Jurkat, Clone E6-1 (cell line): Measurements from ENCODE around the gene PRICKLE4.

Source experiments
- DNase-seq: peaks from one replicate; pipeline ENCODE4 v3.0.0-alpha.2; 2011; ENCODE audit warnings: low read depth, low spot score
- H3K4me3 ChIP-seq: 2 replicates; pipeline ENCODE4 v1.5.1; 2011; ENCODE audit warnings: mild to moderate bottlenecking, low read length, control low read depth, moderate library complexity

Gene PRICKLE4

DNA sequence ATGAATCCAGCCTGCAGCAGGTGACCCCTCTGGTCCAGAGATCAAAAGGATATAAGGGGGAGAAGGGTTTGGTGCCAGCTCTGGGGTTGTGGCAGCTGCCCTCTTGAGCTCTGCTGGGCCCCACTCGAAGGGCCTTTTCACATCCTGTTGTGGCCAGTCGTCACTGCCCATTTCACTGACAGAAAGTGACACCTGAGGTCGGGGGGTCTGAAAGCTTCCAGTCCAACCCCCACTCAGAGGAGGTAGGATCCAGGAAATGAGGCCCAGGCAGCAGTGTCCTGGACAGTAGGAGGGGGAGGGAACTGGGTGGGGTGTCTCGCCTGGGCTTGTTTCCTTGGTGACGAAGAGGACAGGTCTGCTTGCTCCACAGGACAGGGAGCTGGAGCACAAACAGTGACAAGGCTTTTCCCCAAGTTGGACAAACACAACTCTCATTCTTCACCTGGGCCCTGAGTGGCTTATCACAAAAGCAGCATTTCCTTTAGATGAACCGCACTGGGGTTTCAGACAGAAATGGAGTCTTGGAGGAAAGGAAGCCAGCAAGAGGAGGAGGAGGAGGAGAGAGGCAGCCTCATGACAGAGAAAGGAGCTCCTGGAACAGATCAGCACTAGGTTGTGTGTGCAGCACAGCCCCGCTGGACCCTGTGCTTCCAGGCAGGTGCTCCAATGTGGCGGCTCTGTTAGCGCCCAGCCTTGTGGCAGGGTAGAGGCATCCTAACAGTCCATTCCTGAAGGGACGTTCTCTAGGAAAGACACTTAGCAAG is 11.9 kb upstream of the PRICKLE4 start:
- DNase-seq, result peak; percentile 44

GRCh38 chr6:41769376-41769775 is 11.2 kb upstream of the PRICKLE4 start:
- no peak for DNase-seq
- no peak overlapping the region for H3K4me3 ChIP-seq

More for the DNA sequence above, 11.9 kb upstream of the PRICKLE4 start:
- no peak overlapping the region for H3K4me3 ChIP-seq

DNA sequence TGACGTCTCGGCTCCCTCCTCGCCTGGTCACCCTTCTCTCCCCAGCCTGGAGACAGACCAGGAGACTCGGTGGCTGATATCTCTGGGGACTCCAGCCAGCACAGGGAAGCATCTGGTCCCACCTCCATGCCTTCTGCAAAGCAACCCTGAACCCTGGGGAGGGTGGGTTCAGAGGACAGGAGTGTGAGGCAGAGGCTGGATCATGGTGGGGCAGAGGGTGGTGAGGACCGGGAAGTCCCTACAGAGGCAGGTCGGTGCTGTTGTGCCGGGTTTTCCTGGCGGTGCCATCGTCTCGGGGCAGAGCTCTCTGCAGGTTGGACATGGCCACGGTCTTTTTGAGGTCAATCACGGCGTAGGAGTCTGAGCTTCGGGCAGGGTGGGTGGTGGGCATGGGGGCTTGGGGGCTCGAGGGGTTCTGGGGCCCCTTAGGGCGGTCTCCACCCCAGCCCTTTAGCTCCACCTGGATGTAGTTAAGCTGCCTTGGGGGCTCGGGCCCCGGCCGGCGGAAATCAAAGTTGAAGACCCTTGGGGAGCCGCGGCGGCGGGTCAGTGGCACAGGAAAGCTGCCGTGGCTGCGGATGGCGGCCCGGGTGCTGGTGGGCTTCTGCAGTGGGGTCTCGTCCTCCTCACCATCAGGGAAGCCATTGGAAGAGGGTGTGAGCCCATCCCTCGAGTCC is 10.1 kb upstream of the PRICKLE4 start:
- no peak overlapping the region for H3K4me3 ChIP-seq
- DNase-seq, result no peak

GRCh38 chr6:41771058-41771983 is 9.3 kb upstream of the PRICKLE4 start:
- no peak for DNase-seq
- no peak overlapping the region for H3K4me3 ChIP-seq

DNA sequence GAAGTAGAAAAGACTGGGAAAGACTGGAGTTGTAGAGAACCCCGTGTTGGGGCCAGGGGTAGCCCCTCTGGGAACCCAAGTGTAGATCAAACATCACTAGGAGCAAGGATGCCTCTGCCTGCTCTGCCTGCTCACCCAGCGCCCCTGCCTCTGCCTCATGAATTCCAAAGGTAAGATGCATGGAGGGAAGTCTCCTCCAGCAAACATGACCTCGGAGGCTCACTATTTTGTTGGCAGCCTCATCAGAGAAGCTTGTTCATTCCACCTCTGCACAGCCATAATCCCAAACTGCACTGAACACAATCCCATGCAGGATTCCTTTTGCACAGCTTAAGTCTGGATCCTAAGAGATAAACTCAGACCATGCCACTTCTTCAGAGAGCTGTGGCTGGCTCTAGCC is 5.7 kb upstream of the PRICKLE4 start:
- no peak overlapping the region for H3K4me3 ChIP-seq
- no peak for DNase-seq

GRCh38 chr6:41775293-41775882 is 5.2 kb upstream of the PRICKLE4 start:
- H3K4me3 ChIP-seq, result no peak overlapping the region
- no peak for DNase-seq

DNA sequence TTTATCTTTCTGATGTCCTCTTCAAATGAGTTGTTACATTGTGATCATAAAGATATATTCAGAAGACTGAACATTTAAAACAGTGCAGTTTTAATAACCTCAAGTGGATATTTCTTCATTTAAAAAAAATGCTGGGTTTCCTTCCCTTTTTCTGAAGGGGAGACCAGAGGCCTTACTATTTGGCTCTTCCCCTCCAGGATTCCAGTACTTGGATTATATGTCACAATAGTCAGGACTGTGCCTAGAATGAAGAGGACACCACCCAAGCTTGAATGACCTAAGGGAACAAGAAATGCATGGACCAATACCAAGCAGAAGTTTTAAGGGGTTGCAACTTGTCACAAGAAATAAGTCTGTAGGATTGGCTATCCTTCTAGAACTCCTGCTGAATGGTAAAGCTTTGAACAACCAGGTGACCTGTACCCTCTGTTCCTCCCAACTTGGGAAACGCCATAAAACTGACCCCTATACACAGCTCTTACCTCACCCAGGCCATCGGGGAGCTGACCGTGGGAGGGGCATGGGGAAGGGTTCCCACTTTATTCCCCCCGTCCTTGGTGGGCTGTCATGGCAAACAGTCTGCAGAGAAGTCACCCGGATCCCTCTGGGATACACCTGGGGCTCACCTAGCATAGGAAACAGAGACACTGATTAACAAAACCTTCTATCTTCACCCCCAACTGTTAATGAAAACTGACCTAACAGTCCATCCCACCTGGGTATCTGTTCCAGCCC is 2.9 kb upstream of the PRICKLE4 start:
- no peak for DNase-seq

DNA sequence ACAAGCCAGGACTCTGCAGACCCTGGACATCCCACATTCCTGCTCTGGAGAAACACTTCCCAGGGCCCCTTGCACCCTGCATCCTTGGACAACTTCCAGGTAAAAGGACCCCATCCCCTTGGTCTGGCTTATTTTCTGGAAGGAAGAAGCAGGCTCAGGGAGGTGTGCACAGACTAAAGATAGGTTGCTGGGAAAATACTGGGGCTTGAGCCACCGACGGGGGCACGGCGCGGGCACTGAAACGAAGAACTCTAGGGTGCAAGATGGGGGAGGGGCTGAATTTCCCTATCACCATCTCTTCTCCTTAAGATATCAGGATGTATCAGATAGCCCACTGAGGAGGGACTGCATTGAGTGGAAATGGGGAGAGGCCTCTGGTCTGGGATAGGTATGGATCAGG is 1.7 kb upstream of the PRICKLE4 start:
- DNase-seq, result no peak
- H3K4me3 ChIP-seq, result peak overlapping the region; percentile 75

More for the DNA sequence above, 2.9 kb upstream of the PRICKLE4 start:
- no peak overlapping the region for H3K4me3 ChIP-seq

- peak overlapping the region; percentile 75 for H3K4me3 ChIP-seq
- no peak for DNase-seq
These were observed 1.2 kb upstream of the PRICKLE4 start for GRCh38 chr6:41779336-41779735.

- peak within 1 kb of the TSS; percentile 75 for H3K4me3 ChIP-seq
- peak; percentile 94 for DNase-seq
These were observed 613 bp upstream of the PRICKLE4 start, which contains the start of gene FRS3 for GRCh38 chr6:41779788-41780550. Gene FRS3, minus strand, starts transcription at chr6:41779900. Its CDS starts 2,913 bp downstream, at chr6:41776987.

DNA sequence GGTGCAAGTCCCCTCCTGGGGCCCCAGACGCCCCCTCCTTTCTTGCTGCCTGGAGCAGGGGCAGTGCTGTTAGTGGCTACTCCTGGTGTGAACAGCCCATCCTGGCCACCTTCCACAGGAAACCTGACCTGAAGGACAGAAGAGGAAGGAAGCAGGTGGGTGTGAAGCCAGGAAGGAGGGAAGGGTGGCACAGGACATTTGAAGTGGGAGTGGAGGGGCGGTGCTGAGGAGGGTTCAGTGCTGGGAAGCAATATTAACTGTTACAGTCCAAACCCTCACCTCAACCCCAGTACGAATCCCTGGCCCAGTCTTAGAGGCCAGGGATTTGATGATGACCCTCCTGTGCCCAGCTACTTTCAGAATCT is 766 bp downstream of the PRICKLE4 start:
- no peak overlapping the region for H3K4me3 ChIP-seq
- DNase-seq, result no peak

- no peak for DNase-seq
- no peak overlapping the region for H3K4me3 ChIP-seq
These were observed 2.7 kb downstream of the PRICKLE4 start for GRCh38 chr6:41783106-41783780.

GRCh38 chr6:41784581-41785171 is 4.1 kb downstream of the PRICKLE4 start:
- H3K4me3 ChIP-seq, result no peak overlapping the region
- no peak for DNase-seq

DNA sequence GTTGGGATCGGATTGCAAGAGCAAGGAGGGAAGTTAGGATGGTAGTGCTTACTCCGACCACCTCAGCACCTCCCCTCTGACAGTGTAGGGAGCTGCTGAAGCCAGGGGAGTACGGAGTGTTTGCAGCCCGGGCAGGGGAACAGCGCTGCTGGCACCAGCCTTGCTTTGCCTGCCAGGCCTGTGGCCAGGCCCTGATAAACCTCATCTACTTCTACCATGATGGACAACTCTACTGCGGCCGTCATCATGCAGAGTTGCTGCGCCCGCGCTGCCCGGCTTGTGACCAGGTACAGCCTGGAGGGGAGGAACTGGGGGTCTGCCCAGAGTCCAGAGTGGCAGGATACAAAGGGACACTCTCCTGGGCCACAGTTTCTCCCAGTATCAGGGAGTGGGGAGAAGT is 4.7 kb downstream of the PRICKLE4 start:
- H3K4me3 ChIP-seq, result no peak overlapping the region

DNA sequence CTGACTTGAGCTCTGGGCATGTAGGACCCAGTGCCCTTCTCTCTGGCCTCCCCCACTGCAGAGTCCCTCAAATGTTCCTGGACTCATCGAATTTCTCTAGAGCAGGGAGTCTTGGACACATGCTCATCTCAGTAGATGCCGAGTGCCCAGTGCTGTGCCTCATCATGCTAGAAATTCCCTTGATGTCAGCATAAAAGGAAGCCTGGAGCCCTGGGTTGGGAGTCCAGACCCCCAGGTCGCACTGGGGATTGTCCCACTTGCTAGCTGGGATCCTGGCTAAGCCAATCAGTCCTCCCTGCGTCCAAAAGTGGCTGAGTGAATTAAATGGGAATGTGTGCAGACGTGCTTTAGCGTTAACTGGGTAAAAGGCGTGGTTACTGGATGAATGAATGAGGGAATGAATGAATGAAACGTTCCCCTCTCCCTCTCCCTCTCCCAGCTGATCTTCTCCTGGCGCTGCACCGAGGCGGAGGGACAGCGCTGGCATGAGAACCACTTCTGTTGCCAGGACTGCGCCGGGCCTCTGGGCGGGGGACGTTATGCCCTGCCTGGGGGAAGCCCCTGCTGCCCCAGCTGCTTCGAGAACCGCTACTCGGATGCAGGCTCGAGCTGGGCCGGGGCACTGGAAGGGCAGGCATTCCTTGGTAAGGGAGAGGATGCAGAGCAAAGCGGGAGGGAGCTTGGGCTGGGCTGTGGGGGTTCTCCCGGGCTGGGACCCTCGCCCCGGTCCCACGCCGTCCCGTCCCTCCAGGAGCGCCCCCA is 5.3 kb downstream of the PRICKLE4 start:
- no peak for DNase-seq
- peak overlapping the region; percentile 100 for H3K4me3 ChIP-seq

More for the DNA sequence above, 4.7 kb downstream of the PRICKLE4 start:
- no peak for DNase-seq

DNA sequence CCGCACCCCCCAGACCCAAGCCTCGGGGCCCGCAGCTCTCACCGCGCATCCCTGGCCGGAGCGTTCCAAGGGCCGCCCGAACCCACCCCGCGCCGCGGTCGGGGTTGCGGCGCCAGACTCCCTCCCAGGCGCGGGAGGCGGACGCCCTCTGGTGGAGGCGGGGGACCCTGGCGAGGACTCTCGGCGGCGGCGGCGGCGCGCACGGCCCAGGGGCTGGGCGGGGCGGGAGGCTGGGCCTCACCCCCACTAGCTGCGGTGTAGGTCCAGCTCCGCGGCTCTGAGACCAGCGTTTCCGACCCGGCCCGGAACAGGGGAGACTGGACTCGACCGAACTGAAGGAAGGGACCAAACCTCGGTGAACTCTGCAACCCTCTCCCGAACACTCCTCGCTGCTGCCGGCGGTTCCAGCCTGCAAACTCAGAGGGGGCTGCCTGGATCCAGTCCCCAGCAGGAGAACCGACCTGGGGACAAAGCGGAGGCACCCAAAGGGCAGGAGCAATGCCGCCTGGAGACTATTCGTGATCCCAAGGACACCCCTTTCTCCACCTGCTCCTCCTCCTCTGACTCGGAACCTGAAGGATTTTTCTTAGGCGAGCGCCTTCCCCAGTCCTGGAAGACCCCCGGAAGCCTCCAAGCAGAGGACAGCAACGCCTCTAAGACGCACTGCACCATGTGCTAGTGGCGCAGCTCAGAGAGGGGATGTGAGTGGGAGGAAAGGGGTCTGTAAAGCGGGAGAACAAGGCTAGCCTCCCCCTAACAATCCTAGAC is 6.1 kb downstream of the PRICKLE4 start:
- H3K4me3 ChIP-seq, result peak overlapping the region; percentile 100
- peak; percentile 39 for DNase-seq
